GM08714 (cell line): ENCODE measurements around the gene SHOX.
"Not testable (repeated sequence)": the region's sequence is repeated elsewhere in the genome, so short reads cannot be mapped to it uniquely, and the experiment has no call there.

Experiments
- H3K4me3 ChIP-seq: fragments of 200-500 bp; sonication (Bioruptor generic); 2 replicates; pipeline ENCODE4 v1.5.1; 2014; ENCODE audit warnings: mild to moderate bottlenecking, low read length, inconsistent platforms
- ZNF274 ChIP-seq: IDR thresholded peaks from 2 replicates; pipeline ENCODE4 v1.6.1; 2012; ENCODE audit warnings: mild to moderate bottlenecking, low read depth, low read length

The SHOX gene

GRCh38 chrX:630612-631496, at the start of gene SHOX:
SHOX (plus strand) TSS chrX:630791; CDS start chrX:630898, 107 bp downstream.
- no peak within 1 kb of the TSS for H3K4me3 ChIP-seq
- no peak for TF ChIP-seq ZNF274

- H3K4me3 ChIP-seq = no peak overlapping the region
- no peak for TF ChIP-seq ZNF274
These were observed 49.5 kb upstream of the SHOX start for GRCh38 chrX:581066-581465.

- no peak for TF ChIP-seq ZNF274
- H3K4me3 ChIP-seq = no peak overlapping the region
These were observed 48.8 kb upstream of the SHOX start for GRCh38 chrX:581720-582298.

GRCh38 chrX:584572-584971, 46.0 kb upstream of the SHOX start:
- no peak overlapping the region for H3K4me3 ChIP-seq
- no peak for TF ChIP-seq ZNF274

- TF ChIP-seq ZNF274 = no peak
- H3K4me3 ChIP-seq = no peak overlapping the region
These were observed 45.3 kb upstream of the SHOX start for GRCh38 chrX:585115-585808.

- no peak for TF ChIP-seq ZNF274
These were observed 44.2 kb upstream of the SHOX start for GRCh38 chrX:586351-586750.

GRCh38 chrX:589261-589660, 41.3 kb upstream of the SHOX start:
- H3K4me3 ChIP-seq = not testable (repeated sequence)

More at GRCh38 chrX:586351-586750, 44.2 kb upstream of the SHOX start:
- H3K4me3 ChIP-seq = no peak overlapping the region

GRCh38 chrX:590693-591404, 39.7 kb upstream of the SHOX start:
- no peak for TF ChIP-seq ZNF274

GRCh38 chrX:599837-600715, 30.5 kb upstream of the SHOX start:
- no peak overlapping the region for H3K4me3 ChIP-seq
- no peak for TF ChIP-seq ZNF274

More at GRCh38 chrX:590693-591404, 39.7 kb upstream of the SHOX start:
- no peak overlapping the region for H3K4me3 ChIP-seq

- not testable (repeated sequence) for H3K4me3 ChIP-seq
These were observed 27.6 kb upstream of the SHOX start for GRCh38 chrX:603029-603428.

- H3K4me3 ChIP-seq = not testable (repeated sequence)
These were observed 26.0 kb upstream of the SHOX start for GRCh38 chrX:604616-605015.

GRCh38 chrX:608088-608487, 22.5 kb upstream of the SHOX start:
- not testable (repeated sequence) for H3K4me3 ChIP-seq

- no peak for TF ChIP-seq ZNF274
These were observed 16.5 kb upstream of the SHOX start for GRCh38 chrX:614136-614535.

GRCh38 chrX:617401-617800, 13.2 kb upstream of the SHOX start:
- no peak overlapping the region for H3K4me3 ChIP-seq
- TF ChIP-seq ZNF274 = no peak

More at GRCh38 chrX:614136-614535, 16.5 kb upstream of the SHOX start:
- no peak overlapping the region for H3K4me3 ChIP-seq
